SK-N-SH (cell line): Measurements from ENCODE around the gene ENTPD1. TPM values are rescaled to one million over a fixed set of nuclear protein-coding genes. Genes with fewer than 3 reads are reported as not detected.
A peak's percentile ranks its signal among the peaks of the same experiment; 100 is the strongest.

Experiments
- CTCF ChIA-PET: fragments of 300-600, 350-600 bp; formaldehyde crosslinking; extraction: SDS; loops from one replicate; lab custom pipeline; 2021; lab: Yijun Ruan, JAX
- POLR2A ChIA-PET: fragments of 350-600 bp; sonication (Branson Sonifier 250); formaldehyde crosslinking; extraction: SDS; loops from one replicate; lab custom pipeline; 2020; ENCODE audit warnings: antibody characterized with exemption, inconsistent platforms; lab: Yijun Ruan, JAX
- DNase-seq: peaks from one replicate; pipeline ENCODE4 v3.0.0; 2012
- H2AFZ ChIP-seq: fragments of 200-600 bp; sonication (generic); 2 replicates; pipeline ENCODE4 v1.8.1; 2016; ENCODE audit warnings: antibody characterized with exemption, mild to moderate bottlenecking, low read depth
- H3F3A ChIP-seq: fragments of 200-600 bp; sonication (generic); replicated peaks from 2 replicates; pipeline ENCODE3; 2016; ENCODE audit warnings: antibody characterized with exemption, mild to moderate bottlenecking; ENCODE audit not compliant: insufficient read depth
- H3K27ac ChIP-seq, 2 experiments: fragments of 200-500 bp in 1 of 2; fragments of 200-600 bp in 1 of 2; sonication (Bioruptor generic) in 1 of 2; sonication (generic), shearing (Covaris generic) in 1 of 2; 2 replicates each; pipeline versions ENCODE4 v1.5.1 to v1.6.1; 2014 to 2016; ENCODE audit warnings: low read depth in 2 of 2, inconsistent platforms in 1 of 2, low read length in 1 of 2, mild to moderate bottlenecking in 1 of 2, mixed read lengths in 1 of 2
- H3K27me3 ChIP-seq: fragments of 200-600 bp; sonication (generic), shearing (Covaris generic); 2 replicates; pipeline ENCODE4 v1.6.1; 2016; ENCODE audit warnings: mixed run types; ENCODE audit not compliant: insufficient read depth
- H3K36me3 ChIP-seq, 2 experiments: fragments of 200-500 bp in 1 of 2; fragments of 200-600 bp in 1 of 2; sonication (Bioruptor generic) in 1 of 2; sonication (generic) in 1 of 2; replicated peaks in 1 of 2; 2 replicates each; pipeline versions ENCODE3 to v1.5.1; 2014 to 2016; ENCODE audit warnings: low read length in 1 of 2, mild to moderate bottlenecking in 1 of 2; ENCODE audit not compliant: insufficient read depth in 2 of 2, control insufficient read depth in 1 of 2
- H3K4me1 ChIP-seq, 2 experiments: fragments of 200-500 bp in 1 of 2; fragments of 200-600 bp in 1 of 2; sonication (Bioruptor generic) in 1 of 2; sonication (generic), shearing (Covaris generic) in 1 of 2; 2 replicates each; pipeline versions ENCODE4 v1.5.1 to v1.6.1; 2014 to 2016; ENCODE audit warnings: low read depth in 1 of 2, low read length in 1 of 2, mixed run types in 1 of 2; ENCODE audit not compliant: insufficient read depth in 2 of 2, control insufficient read depth in 1 of 2
- H3K4me2 ChIP-seq: fragments of 200-600 bp; sonication (generic), shearing (Covaris generic); 2 replicates; pipeline ENCODE4 v1.6.1; 2017; ENCODE audit warnings: mixed run types
- H3K4me3 ChIP-seq, 2 experiments: fragments of 200-500 bp in 1 of 2; fragments of 200-600 bp in 1 of 2; sonication (Bioruptor generic) in 1 of 2; sonication (generic), shearing (Covaris generic) in 1 of 2; 2 replicates each; pipeline versions ENCODE4 v1.5.1 to v1.8.1; 2014 to 2016; ENCODE audit warnings: low read depth in 2 of 2, inconsistent platforms in 1 of 2, low read length in 1 of 2, mild to moderate bottlenecking in 1 of 2, mixed read lengths in 1 of 2, moderate library complexity in 1 of 2
- H3K79me2 ChIP-seq: fragments of 200-600 bp; sonication (generic); 2 replicates; pipeline ENCODE4 v1.8.1; 2017; ENCODE audit warnings: mild to moderate bottlenecking; ENCODE audit not compliant: insufficient read depth
- H3K9ac ChIP-seq: fragments of 200-600 bp; sonication (generic); 2 replicates; pipeline ENCODE4 v1.6.1; 2017; ENCODE audit warnings: mixed run types
- H3K9me2 ChIP-seq: fragments of 200-600 bp; sonication (generic); 2 replicates; pipeline ENCODE4 v1.6.1; 2017; ENCODE audit warnings: mixed run types
- H3K9me3 ChIP-seq: fragments of 200-600 bp; sonication (generic); 2 replicates; pipeline ENCODE4 v1.6.1; 2017; ENCODE audit warnings: mixed run types, mild to moderate bottlenecking, moderate library complexity
- H4K20me1 ChIP-seq: fragments of 200-600 bp; sonication (generic); 2 replicates; pipeline ENCODE4 v1.6.1; 2017; ENCODE audit warnings: mild to moderate bottlenecking, mixed run types; ENCODE audit not compliant: insufficient read depth
- EZH2phosphoT487 ChIP-seq: fragments of 200-600 bp; sonication (generic); IDR thresholded peaks from 2 replicates; pipeline ENCODE4 v1.6.1; 2017; ENCODE audit warnings: low read depth, mixed run types, mild to moderate bottlenecking, antibody characterized with exemption, moderate library complexity, borderline replicate concordance
- FOXJ3 ChIP-seq: sonication (generic); formaldehyde crosslinking; IDR thresholded peaks from 2 replicates; pipeline ENCODE4 v1.5.1; 2020; ENCODE audit warnings: mild to moderate bottlenecking, missing genetic modification reagents
- FOXM1 ChIP-seq: IDR thresholded peaks from 2 replicates; pipeline ENCODE4 v1.4.0; 2012; ENCODE audit warnings: low read depth, mild to moderate bottlenecking
- GABPA ChIP-seq: IDR thresholded peaks from 2 replicates; pipeline ENCODE4 v1.4.0; 2012; ENCODE audit warnings: low read depth, mild to moderate bottlenecking
- GATA2 ChIP-seq: sonication (generic); formaldehyde crosslinking; IDR thresholded peaks from 2 replicates; pipeline ENCODE4 v1.5.0; 2020; ENCODE audit warnings: mild to moderate bottlenecking, missing genetic modification reagents
- JUND ChIP-seq: IDR thresholded peaks from 2 replicates; pipeline ENCODE4 v1.4.0; 2012
- MAX ChIP-seq: IDR thresholded peaks from 2 replicates; pipeline ENCODE4 v1.4.0; 2012; ENCODE audit warnings: low read depth
- MEF2A ChIP-seq: IDR thresholded peaks from 2 replicates; pipeline ENCODE4 v1.4.0; 2012; ENCODE audit warnings: low read depth, borderline replicate concordance
- MXI1 ChIP-seq: IDR thresholded peaks from 2 replicates; pipeline ENCODE4 v1.6.1; 2012; ENCODE audit warnings: mild to moderate bottlenecking, low read depth, low read length, improper control_type of control experiment
- NRF1 ChIP-seq: IDR thresholded peaks from 2 replicates; pipeline ENCODE4 v1.6.1; 2012; ENCODE audit warnings: low read depth, mild to moderate bottlenecking, low read length
- POLR2AphosphoS5 ChIP-seq: IDR thresholded peaks from 2 replicates; pipeline ENCODE4 v1.6.1; 2012; ENCODE audit warnings: low read depth, low read length
- REST ChIP-seq: IDR thresholded peaks from 2 replicates; pipeline ENCODE4 v1.6.1; 2012; ENCODE audit warnings: mild to moderate bottlenecking, low read depth, low read length, moderate library complexity
- RFX5 ChIP-seq: IDR thresholded peaks from 2 replicates; pipeline ENCODE4 v1.6.1; 2012; ENCODE audit warnings: mild to moderate bottlenecking, improper control_type of control experiment, low read length
- SMC3 ChIP-seq: IDR thresholded peaks from 2 replicates; pipeline ENCODE4 v1.6.1; 2012; ENCODE audit warnings: low read depth, low read length, improper control_type of control experiment
- TAF1 ChIP-seq: IDR thresholded peaks from 2 replicates; pipeline ENCODE4 v1.6.1; 2012; ENCODE audit warnings: low read depth, mild to moderate bottlenecking, low read length, moderate library complexity, borderline replicate concordance
- TCF12 ChIP-seq: IDR thresholded peaks from 2 replicates; pipeline ENCODE4 v1.4.0; 2012
- TEAD4 ChIP-seq: IDR thresholded peaks from 2 replicates; pipeline ENCODE4 v1.4.0; 2012; ENCODE audit warnings: mild to moderate bottlenecking, borderline replicate concordance; ENCODE audit not compliant: insufficient read depth
- USF1 ChIP-seq: IDR thresholded peaks from 2 replicates; pipeline ENCODE4 v1.4.0; 2012; ENCODE audit warnings: low read depth, borderline replicate concordance
- USF2 ChIP-seq: fragments of 150-350 bp; IDR thresholded peaks from 2 replicates; pipeline ENCODE4 v1.6.1; 2017; ENCODE audit warnings: antibody characterized with exemption, low read length, low read depth, borderline replicate concordance
- WGBS: methylation state at CpG from one replicate; pipeline ENCODE4 v1.1.6; 2017; ENCODE audit warnings: low lambda C conversion rate; 5-methylcytosine and 5-hydroxymethylcytosine counted together
- polyA plus RNA-seq, 3 experiments: library from polyadenylated mRNA; depleted of rRNA; stranded (reverse); fragments of >200 nt; gene quantifications; 2 replicates each; pipeline ENCODE4 v1.2.3, GENCODE V29; 2012

Gene ENTPD1
- polyA plus RNA-seq, 1 of the 3 experiments (the other 2 are of a cell fraction) = 0.02 TPM

- no peak overlapping the region for H3K4me3 ChIP-seq
- no peaks in the 10 kb centered on the region for H4K20me1 ChIP-seq
- no peaks in the 10 kb centered on the region for H3F3A ChIP-seq
- ChIA-PET CTCF (no interaction called here), POLR2A (no interaction called here)
- no peaks in the 10 kb centered on the region for H3K4me1 ChIP-seq
- no peak for DNase-seq
- H3K9me2 ChIP-seq = no peaks in the 10 kb centered on the region
- H3K36me3 ChIP-seq = no peaks in the 10 kb centered on the region
- H3K79me2 ChIP-seq = no peaks in the 10 kb centered on the region
- no peaks in the 10 kb centered on the region for H3K9me3 ChIP-seq
- WGBS = 26% methylated on average over 2 of the region's 2 CpGs
- H3K27me3 ChIP-seq = no peaks in the 10 kb centered on the region
- no peak overlapping the region for H3K4me2 ChIP-seq
- TF ChIP-seq USF1 = no peak
- no peak for TF ChIP-seq EZH2phosphoT487
- TF ChIP-seq NRF1 = no peak
- no peak for TF ChIP-seq MXI1
- no peak for TF ChIP-seq TAF1
- TF ChIP-seq MAX = no peak
- TF ChIP-seq TEAD4 = no peak
- no peak for TF ChIP-seq GATA2 (CRISPR knock-in tag)
- no peak for TF ChIP-seq FOXM1
- TF ChIP-seq POLR2AphosphoS5 = no peak
- TF ChIP-seq JUND = no peak
- no peak for TF ChIP-seq USF2
- TF ChIP-seq MEF2A = no peak
- TF ChIP-seq SMC3 = no peak
- TF ChIP-seq GABPA = no peak
- H3K9ac ChIP-seq = no peak overlapping the region
- no peak overlapping the region for H3K27ac ChIP-seq
- H2AFZ ChIP-seq = no peak overlapping the region
Observed at GRCh38 chr10:95815133-95815532, 59.2 kb downstream of the ENTPD1 start.

GRCh38 chr10:95815701-95816240 lies 59.8 kb downstream of the ENTPD1 start:
- Histone ChIP-seq H3K36me3 (no peaks in the 10 kb centered on the region), H3K4me3 (no peak overlapping the region), H3K9me3 (no peaks in the 10 kb centered on the region), H3K9ac (no peak overlapping the region), H2AFZ (peak overlapping the region; percentile 24; the same call in 1 of the 2 replicates), H3K4me1 (no peaks in the 10 kb centered on the region), H4K20me1 (no peaks in the 10 kb centered on the region), H3K79me2 (no peaks in the 10 kb centered on the region), H3K27me3 (no peaks in the 10 kb centered on the region), H3F3A (no peaks in the 10 kb centered on the region), H3K27ac (no peak overlapping the region), H3K9me2 (no peaks in the 10 kb centered on the region), H3K4me2 (no peak overlapping the region)
- ChIA-PET CTCF (no interaction called here), POLR2A (no interaction called here)
- no peak for DNase-seq
- WGBS = 25% methylated on average over 5 of the region's 6 CpGs
- TF ChIP-seq MXI1 (no peak), REST (no peak), USF1 (no peak), USF2 (no peak), FOXJ3 (CRISPR knock-in tag) (no peak), GATA2 (CRISPR knock-in tag) (no peak), NRF1 (no peak), EZH2phosphoT487 (no peak), RFX5 (no peak), TCF12 (no peak), TEAD4 (no peak), MEF2A (no peak)
